ENCODE data around the gene RGS7BP.

RGS7BP gene

DNA sequence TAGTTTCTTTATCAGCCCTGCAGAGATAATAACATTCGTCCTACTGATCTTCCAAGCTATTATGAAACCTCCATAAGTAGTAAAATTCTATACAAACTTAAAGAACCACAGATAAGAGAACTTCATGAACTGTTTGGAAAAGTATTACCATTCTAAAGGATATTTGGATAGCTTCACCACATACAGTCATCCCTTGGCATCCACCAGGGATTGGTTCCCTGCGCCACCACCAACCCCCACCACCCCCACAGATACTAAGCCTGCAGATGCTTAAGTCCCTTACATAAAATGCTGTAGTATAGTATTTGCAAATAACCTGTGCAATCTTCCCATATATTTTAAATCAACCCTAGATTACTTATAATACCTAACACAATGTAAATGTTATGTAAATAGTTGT is 123.1 kb downstream of the RGS7BP start:
- POLR2A ChIA-PET = no interaction called here
- no peak for DNase-seq (ENCODE audit: extremely low spot score)
- TF ChIP-seq CTCF (IDR thresholded peaks at IDR 0.05; ENCODE audit: control extremely low read depth, extremely low read depth, low read depth, missing control alignments) = no peak
- CTCF ChIA-PET = interaction anchor here (1.4 kb wide), 1 partner anchor 17 kb away, joined by 3 read pairs; no protein-coding TSS in a partner anchor

DNA sequence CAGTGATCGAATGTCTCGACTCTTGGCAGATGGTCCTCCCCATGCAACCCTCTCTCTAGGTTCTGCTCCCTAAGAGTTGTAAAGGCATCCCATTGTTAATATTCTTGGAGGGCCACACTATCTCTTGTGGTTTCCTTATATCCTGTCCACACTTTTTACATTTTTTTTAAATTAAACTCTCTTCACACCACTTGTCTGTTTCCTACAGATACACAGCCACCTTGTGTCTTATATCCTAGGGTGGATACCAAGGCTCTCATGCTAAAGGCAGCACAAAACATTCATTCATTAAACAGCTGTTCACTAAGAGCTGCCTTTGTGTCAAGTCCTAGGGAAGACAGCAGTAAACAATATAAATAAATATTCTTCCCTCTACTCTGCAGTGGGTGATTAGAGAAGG is 124.0 kb downstream of the RGS7BP start:
- no peak for DNase-seq (ENCODE audit: extremely low spot score)
- CTCF ChIA-PET = interaction anchor here (1.1 to 1.7 kb wide), 4 partner anchors 12 to 155 kb away, joined by 3 to 4 read pairs (median 4); no protein-coding TSS in a partner anchor

GRCh38 chr5:64632251-64632650 is 126.4 kb downstream of the RGS7BP start:
- DNase-seq (ENCODE audit: extremely low spot score) = no peak
- no peak for TF ChIP-seq CTCF (IDR thresholded peaks at IDR 0.05; ENCODE audit: control extremely low read depth, extremely low read depth, low read depth, missing control alignments)
- ChIA-PET CTCF (interaction anchor here (1.3 to 2.3 kb wide), 6 partner anchors 10 to 851 kb away, joined by 3 to 9 read pairs (median 4); no protein-coding TSS in a partner anchor), POLR2A (no interaction called here)

More for the DNA sequence above, 124.0 kb downstream of the RGS7BP start:
- POLR2A ChIA-PET = no interaction called here
- no peak for TF ChIP-seq CTCF (IDR thresholded peaks at IDR 0.05; ENCODE audit: control extremely low read depth, extremely low read depth, low read depth, missing control alignments)

DNA sequence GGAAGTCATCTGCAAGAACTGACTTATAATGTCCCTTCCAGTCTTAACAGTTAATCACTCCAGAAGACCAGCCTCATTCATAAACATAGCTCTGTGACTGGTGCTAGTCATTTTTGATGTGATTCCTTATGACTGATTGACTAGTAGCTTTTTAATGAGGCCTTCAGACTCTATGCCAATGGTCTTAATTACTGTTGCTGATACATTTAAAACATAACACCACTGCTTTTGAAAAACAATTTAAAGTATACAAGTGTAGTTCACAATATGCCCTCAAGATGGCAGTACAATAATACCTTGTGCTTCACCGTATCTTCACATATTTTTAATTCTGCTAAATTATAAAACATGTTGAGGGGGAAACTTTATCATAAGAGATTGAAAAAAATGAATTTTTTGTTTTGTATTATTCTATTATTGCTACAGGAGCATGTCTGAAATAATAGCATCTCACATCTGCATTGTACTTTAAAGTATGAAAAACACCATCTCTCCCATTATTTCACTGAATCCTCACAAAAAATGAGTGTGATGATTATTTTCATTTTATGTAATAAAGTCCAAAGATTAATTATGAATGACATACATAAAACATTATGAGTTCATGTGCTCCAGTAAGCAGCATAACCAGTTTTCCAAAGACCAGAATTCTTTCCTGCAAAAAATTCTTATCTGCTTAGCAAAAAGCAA is 129.3 kb downstream of the RGS7BP start:
- peak; percentile 15 for DNase-seq (ENCODE audit: extremely low spot score)
- POLR2A ChIA-PET = no interaction called here
- TF ChIP-seq CTCF (IDR thresholded peaks at IDR 0.05; ENCODE audit: control extremely low read depth, extremely low read depth, low read depth, missing control alignments) = peak; percentile 83
- CTCF ChIA-PET = interaction anchor here (0.6 to 4.4 kb wide), 24 partner anchors 8 to 848 kb away, joined by 3 to 64 read pairs (median 4); no protein-coding TSS in a partner anchor

DNA sequence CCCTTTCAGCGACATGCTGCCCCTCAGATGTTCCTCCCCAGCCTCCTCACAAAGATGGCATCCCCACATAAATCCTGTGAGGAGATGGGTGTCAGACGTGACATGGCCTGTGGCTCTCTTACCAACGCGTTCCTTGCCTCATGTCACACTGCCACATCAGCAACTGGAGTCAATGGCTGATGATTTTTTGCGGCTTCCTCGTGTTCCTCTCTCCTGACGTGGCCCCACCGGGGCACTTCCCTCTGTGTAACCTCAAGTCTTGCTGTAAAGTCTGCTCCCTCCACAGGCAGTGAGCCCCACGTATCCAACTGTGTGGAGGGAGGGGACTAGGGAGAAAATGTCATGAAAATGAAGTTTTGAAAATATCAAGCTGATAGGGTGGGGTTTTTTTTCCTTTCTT is 131.3 kb downstream of the RGS7BP start:
- no peak for TF ChIP-seq CTCF (IDR thresholded peaks at IDR 0.05; ENCODE audit: control extremely low read depth, extremely low read depth, low read depth, missing control alignments)
- ChIA-PET CTCF (interaction anchor here (0.6 to 4.4 kb wide), 7 partner anchors 11 to 848 kb away, joined by 3 to 64 read pairs (median 5); no protein-coding TSS in a partner anchor), POLR2A (no interaction called here)
- DNase-seq (ENCODE audit: extremely low spot score) = no peak

GRCh38 chr5:64637837-64638443 is 132.1 kb downstream of the RGS7BP start:
- ChIA-PET POLR2A (no interaction called here), CTCF (interaction anchor here (0.6 to 4.4 kb wide), 6 partner anchors 10 to 847 kb away, joined by 3 to 64 read pairs (median 10); no protein-coding TSS in a partner anchor)
- no peak for DNase-seq (ENCODE audit: extremely low spot score)
- TF ChIP-seq CTCF (IDR thresholded peaks at IDR 0.05; ENCODE audit: control extremely low read depth, extremely low read depth, low read depth, missing control alignments) = peak; percentile 25

Data from GM10248 (cell line).